Neural cell (in vitro differentiated cells): ENCODE data around the gene ICA1.

Experiments
- POLR2AphosphoS5 ChIP-seq: IDR thresholded peaks from 2 replicates; pipeline ENCODE4 v1.6.1; 2012
- RAD21 ChIP-seq: fragments of 450-650 bp; conservative IDR thresholded peaks from 2 replicates; pipeline ENCODE4 v1.6.1; 2014; ENCODE audit warnings: antibody characterized with exemption, mild to moderate bottlenecking, moderate library complexity
- SMC3 ChIP-seq: fragments of 450-650 bp; conservative IDR thresholded peaks from 2 replicates; pipeline ENCODE4 v1.6.1; 2014; ENCODE audit warnings: antibody characterized with exemption, mild to moderate bottlenecking, moderate library complexity; ENCODE audit not compliant: poor library complexity
- TF ChIP-seq, protein P1 (sequence below): fragments of 450-650 bp; IDR thresholded peaks from 2 replicates; pipeline ENCODE4 v1.5.1; 2014; ENCODE audit warnings: antibody characterized with exemption, mild to moderate bottlenecking, moderate library complexity; ENCODE audit not compliant: poor library complexity, severe bottlenecking

GRCh38 chr7:8258734-8259133 lies 3.2 kb downstream of the ICA1 start:
- TF ChIP-seq POLR2AphosphoS5 (no peak), SMC3 (no peak), RAD21 (no peak)
- TF ChIP-seq, protein P1, sequence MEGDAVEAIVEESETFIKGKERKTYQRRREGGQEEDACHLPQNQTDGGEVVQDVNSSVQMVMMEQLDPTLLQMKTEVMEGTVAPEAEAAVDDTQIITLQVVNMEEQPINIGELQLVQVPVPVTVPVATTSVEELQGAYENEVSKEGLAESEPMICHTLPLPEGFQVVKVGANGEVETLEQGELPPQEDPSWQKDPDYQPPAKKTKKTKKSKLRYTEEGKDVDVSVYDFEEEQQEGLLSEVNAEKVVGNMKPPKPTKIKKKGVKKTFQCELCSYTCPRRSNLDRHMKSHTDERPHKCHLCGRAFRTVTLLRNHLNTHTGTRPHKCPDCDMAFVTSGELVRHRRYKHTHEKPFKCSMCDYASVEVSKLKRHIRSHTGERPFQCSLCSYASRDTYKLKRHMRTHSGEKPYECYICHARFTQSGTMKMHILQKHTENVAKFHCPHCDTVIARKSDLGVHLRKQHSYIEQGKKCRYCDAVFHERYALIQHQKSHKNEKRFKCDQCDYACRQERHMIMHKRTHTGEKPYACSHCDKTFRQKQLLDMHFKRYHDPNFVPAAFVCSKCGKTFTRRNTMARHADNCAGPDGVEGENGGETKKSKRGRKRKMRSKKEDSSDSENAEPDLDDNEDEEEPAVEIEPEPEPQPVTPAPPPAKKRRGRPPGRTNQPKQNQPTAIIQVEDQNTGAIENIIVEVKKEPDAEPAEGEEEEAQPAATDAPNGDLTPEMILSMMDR: no peak
